HG03558 (cell line): ENCODE data around the gene INPP4A.

ENCODE experiments used
- ATAC-seq: cut with Tn5 transposase; IDR thresholded peaks from one replicate; pipeline ENCODE4 v1.9.1; 2021; ENCODE audit warnings: moderate number of reproducible peaks; ENCODE audit not compliant: unreplicated experiment; ENCODE audit errors: extremely low read depth

INPP4A gene

DNA sequence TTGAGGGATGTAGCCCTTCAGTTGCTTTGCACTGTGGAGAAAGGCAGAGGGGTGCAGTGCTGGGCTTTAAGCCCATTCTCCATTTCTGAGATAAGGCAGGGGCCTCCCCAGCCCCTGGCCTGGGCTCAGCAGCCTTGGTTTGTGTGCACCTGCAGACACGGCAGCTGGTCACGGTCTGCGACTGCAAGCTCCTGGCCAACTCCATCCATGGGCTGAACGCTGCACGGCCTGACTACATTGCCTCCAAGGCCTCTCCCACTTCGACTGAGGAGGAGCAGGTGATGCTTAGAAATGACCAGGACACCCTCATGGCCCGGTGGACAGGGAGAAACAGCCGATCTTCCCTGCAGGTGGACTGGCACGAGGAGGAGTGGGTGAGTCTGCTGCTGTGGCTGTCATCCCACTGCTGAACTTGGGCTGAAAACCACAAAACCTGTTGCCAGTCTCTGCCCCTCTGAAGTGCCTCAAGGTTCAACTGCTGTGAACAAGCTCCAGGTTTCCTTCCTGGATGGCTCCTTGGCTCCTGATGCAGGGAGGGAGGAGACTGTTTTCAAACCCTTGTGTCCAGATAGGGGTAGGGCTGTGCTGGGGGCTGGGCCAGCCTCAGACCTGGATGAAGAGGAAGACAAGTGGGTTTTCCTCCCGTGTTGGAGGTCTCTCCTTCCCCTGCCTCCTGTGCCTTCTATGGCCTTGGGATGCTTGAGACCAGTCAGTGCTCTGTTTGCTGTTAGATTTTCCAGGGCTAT, 109.6 kb downstream of the INPP4A start:
- ATAC-seq = no peak

DNA sequence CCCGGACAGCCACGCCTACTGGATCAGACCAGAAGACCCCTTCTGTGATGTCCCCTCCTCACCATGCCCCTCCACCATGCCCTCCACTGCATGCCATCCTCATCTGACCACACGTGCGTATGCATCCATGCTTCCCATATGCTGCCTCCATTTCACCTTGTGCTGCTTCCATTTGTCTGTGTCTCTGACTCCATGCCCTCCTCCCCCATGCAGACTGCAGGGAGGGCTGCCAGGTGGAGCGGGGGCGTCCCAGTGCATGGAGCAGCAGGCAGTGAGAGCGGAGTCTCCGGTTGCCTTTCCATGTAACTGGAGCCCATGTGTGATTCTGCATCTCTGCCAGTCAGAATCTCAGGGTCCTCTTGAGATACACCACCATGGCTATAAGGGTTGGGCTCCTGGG, 111.0 kb downstream of the INPP4A start:
- no peak for ATAC-seq

- ATAC-seq = peak; percentile 80
Measured at GRCh38 chr2:98556344-98557033, 111.8 kb downstream of the INPP4A start.

DNA sequence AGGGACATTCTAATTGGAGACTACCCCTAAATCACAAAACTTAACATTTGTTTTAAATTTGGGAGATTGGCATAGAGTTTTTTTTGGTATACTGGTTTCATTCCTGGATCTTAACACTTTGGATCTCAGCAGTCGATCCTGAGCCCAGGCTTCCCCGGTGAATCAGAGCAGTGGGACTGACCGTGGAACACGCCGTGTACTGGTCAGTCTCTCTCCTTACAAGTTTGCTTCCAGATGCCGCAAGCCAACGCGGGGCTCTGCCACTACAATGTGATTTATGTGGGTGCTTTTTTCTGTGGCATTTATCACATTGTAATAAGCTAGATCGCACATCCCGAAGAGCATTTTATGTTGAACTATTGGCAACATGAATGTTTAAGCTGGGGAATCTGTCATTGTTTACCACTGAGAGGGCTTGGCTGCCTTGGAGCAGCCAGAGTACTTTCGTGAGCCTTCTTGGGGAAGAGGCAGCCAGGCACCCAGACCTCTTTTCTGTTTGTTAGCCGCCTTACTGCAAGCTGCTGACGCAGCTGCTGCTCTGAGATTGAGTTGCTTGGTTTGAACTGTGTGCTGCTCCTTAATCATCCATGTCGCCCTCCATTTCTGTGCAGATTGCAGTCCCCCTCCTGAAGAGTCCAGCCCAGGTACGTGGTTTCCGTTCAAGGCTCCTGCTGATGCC, 114.3 kb downstream of the INPP4A start:
- ATAC-seq = no peak

DNA sequence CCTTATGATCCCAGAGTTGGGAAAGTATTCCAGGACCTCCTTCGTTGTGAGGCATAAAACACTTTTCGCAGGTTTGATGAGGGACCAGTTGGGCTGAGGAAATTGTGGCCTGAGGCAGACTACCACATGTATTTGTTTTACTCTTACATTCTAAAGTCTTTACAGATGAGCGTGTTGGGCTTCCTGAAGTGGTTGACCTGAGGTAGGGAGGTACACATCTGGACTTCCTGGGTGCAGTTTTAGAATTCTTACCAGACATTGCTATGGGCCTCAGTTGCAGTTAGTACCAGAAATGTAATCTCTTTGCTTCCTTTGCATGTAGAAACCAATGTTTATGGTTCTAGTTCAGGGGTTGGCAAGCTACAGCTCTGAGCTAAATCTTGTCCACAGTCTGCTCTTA, 114.9 kb downstream of the INPP4A start:
- ATAC-seq = no peak

GRCh38 chr2:98560256-98560771, 115.7 kb downstream of the INPP4A start:
- no peak for ATAC-seq

GRCh38 chr2:98561018-98561417, 116.4 kb downstream of the INPP4A start:
- ATAC-seq = no peak

- ATAC-seq = no peak
Measured at GRCh38 chr2:98561902-98562695, 117.4 kb downstream of the INPP4A start.

GRCh38 chr2:98563394-98563793, 118.7 kb downstream of the INPP4A start:
- no peak for ATAC-seq

DNA sequence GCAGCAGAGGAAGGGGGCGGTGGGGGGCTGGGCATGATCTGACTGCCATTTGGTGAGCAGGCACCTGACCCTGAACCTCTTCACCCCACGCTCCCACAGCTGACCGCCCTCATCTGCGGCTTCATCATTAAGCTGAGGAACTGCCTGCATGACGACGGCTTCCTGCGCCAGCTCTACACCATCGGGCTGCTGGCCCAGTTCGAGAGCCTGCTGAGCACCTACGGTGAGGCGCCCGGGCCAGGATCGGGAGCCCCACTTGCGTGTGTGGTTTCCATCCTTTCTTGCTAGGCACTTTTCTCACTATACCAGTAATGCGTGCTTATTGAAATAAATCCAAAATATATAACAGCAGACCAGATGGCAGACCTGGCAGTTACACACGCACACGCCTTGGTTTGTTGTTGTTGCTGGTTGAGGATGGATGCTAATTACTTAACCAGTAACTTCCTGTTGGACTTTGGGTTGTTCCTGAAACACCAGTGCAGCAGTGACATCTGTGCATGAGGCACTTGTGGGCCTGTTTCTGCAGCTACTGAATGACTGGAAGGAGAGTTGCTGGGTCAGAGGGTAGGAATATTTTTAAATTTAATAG, 120.0 kb downstream of the INPP4A start:
- no peak for ATAC-seq

GRCh38 chr2:98565286-98565860, 120.7 kb downstream of the INPP4A start:
- no peak for ATAC-seq

DNA sequence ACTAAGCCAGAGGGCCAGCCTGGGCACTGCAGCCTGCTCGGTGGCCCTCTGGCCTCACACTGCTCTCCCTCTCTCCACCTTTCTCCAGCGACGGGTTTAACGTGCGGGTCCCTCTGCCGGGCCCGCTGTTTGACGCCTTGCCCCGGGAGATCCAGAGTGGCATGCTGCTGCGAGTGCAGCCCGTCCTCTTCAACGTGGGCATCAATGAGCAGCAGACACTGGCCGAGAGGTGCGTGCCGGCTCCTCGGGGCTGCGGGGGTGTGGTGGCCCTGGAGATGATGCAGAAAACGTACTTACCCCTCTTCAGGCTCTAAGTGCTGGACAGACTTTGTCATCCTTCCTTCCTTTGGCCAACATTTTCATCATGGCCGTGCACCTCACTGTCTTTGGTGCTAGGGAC, 121.3 kb downstream of the INPP4A start:
- ATAC-seq = no peak

DNA sequence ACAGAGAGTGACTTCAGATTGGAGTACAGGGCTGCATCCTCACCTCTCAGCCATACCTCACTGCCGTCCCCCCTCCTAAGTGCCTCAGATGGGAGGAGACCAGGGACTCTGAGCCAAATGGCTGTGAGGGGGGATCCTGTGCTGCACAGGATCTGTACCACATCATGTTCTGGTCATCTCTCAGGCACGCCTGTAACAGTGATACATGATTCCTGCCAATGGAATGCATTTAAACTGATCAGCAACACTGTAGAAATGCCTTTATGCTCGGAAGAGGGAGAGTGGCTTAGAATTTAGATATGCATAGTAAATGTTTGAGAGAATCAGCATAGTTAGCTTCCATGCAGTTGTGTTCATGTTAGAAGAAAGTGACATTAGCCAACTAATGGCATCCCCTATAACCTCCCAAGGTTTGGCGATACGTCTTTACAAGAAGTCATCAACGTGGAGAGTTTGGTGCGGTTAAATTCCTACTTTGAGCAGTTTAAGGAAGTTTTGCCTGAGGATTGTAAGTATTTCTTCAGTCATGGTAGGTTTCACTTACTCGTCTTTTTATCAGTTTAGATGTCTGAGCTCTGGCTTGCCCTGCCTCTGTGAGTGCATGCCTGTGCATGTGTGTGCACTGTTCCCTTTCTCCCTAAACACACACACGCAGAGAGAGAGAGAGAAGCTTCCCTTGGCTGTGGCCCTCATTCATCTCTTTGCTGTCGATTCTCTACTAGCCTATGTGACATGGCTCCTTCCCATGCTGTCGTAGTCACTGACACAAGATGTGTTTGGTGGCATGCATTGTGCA, 123.7 kb downstream of the INPP4A start:
- no peak for ATAC-seq

DNA sequence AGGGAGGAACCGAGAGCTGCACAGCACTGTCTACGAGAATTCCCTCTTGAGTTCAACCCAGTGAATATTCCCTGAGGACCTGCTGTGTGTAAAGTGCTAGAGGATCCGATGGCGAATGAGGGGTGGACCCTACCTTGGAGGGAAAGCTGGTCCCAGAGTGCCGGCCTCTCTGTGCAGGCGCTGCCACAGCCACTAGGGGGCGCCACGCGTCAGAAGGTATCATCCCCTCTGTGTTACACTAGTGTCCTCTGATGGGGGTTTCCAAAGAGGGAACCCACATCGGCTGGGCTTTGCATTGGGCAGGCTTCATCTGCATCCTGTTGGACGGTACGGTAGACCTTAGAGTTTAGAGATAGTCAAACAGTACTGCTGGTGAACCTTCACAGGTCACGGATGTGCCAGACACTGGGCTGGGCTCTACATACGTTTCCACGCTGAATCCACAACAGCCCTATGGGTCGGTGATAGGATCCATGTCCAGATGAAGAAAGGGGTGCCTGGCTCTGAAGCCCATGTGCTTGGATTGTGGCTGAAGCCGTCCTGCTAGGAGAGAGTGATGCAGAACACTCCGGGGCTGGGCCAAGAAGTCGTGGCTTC, 124.6 kb downstream of the INPP4A start:
- no peak for ATAC-seq

DNA sequence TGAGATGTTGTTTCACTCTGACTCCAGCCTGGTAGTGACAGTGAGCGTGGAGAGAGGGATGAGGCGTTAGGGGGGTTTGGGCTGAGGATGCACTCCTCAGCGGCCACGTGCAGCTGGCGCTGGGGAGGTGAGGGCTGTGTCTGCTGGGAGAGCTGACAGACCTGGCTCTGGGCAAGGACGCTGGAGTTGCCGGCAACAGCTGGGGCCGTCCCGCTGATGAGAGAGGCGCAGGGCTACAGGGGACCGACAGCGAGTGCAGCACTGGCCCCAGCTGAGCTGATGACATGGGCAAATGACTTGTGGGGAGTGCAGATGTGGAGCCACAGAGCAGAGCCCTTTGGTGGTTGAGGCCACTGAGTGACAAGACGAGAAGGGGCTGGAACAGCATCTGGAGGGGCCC, 125.3 kb downstream of the INPP4A start:
- no peak for ATAC-seq

GRCh38 chr2:98570356-98570755, 125.7 kb downstream of the INPP4A start:
- no peak for ATAC-seq

- no peak for ATAC-seq
Measured at GRCh38 chr2:98571121-98571701, 126.6 kb downstream of the INPP4A start.

DNA sequence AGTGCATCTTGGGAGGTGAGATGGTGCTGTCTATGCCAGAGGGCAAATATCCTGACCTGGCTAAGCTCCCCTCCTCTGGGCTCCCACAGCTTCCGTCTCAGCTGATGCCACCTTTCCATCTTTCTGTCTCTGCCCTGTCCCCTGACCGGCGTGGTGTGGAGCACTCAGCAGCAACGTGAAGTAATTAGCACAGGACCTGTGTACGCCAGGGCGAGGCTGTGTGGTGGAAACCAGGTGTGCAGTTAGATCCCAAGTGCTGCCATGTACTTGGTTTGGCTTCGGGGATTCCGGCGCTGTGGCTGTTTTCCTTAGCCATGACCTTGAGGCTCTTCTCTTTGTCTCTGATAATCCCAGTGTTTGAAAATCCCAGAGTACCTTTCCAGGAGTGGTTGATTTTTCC, 127.1 kb downstream of the INPP4A start:
- ATAC-seq = no peak
